Measurements from ENCODE around the gene DIABLO. TPM values are rescaled to one million over a fixed set of nuclear protein-coding genes. Genes with fewer than 3 reads are reported as not detected.
"Not testable (repeated sequence)": the region's sequence is repeated elsewhere in the genome, so short reads cannot be mapped to it uniquely, and the experiment has no call there.

The DIABLO gene
- total RNA-seq, 1 experiment from 2014 or later = 74.6 TPM

- Histone ChIP-seq H3K4me1 (ENCODE audit: insufficient read depth, low read length) (no peaks in the 10 kb centered on the region), H2BK15ac (ENCODE audit: low read depth, low read length) (no peak within 1 kb of the TSS), H3K23ac (ENCODE audit: insufficient read length, low read depth, low read length) (no peak within 1 kb of the TSS), H3K9ac (ENCODE audit: extremely low read depth, insufficient read length, low read length) (no peak within 1 kb of the TSS), H4K91ac (ENCODE audit: insufficient read length, low read depth, low read length) (no peak within 1 kb of the TSS), H3K4me2 (ENCODE audit: insufficient read depth, insufficient read length, low read length) (peak within 1 kb of the TSS; percentile 33), H3K27ac (ENCODE audit: insufficient read length, low read depth, low read length) (no peak within 1 kb of the TSS), H3K18ac (ENCODE audit: insufficient read length, low read depth, low read length) (no peak within 1 kb of the TSS), H4K20me1 (ENCODE audit: control insufficient read depth, insufficient read depth, insufficient read length) (no peaks in the 10 kb centered on the region), H3K14ac (ENCODE audit: insufficient read depth, low read length) (no peak within 1 kb of the TSS), H3K9me3 (ENCODE audit: control insufficient read depth, low read depth, low read length) (no peaks in the 10 kb centered on the region), H3K79me1 (ENCODE audit: insufficient read depth, low read depth, low read length, poor library complexity, severe bottlenecking) (no peaks in the 10 kb centered on the region), H3K27me3 (ENCODE audit: insufficient read depth, low read length) (no peaks in the 10 kb centered on the region), H2BK120ac (ENCODE audit: low read depth, low read length, poor library complexity, severe bottlenecking) (no peak within 1 kb of the TSS), H4K5ac (ENCODE audit: insufficient read length, low read depth, low read length) (no peak within 1 kb of the TSS), H3K4ac (ENCODE audit: low read depth, low read length) (no peak within 1 kb of the TSS), H3K56ac (ENCODE audit: insufficient read length, low read depth, low read length) (no peak within 1 kb of the TSS), H3T11ph (ENCODE audit: low read length) (no peak within 1 kb of the TSS), H3K23me2 (ENCODE audit: insufficient read length, low read depth, low read length, poor library complexity, severe bottlenecking) (no peaks in the 10 kb centered on the region), H2AFZ (ENCODE audit: low read length) (no peak within 1 kb of the TSS), H4K8ac (replicated peaks; ENCODE audit: insufficient read length, low read depth, low read length) (no peak within 1 kb of the TSS), H2BK5ac (ENCODE audit: insufficient read length, low read length) (no peak within 1 kb of the TSS), H2BK12ac (ENCODE audit: insufficient read length, low read depth, low read length) (no peak within 1 kb of the TSS), H2BK20ac (ENCODE audit: low read depth, low read length, poor library complexity, severe bottlenecking) (no peak within 1 kb of the TSS), H3K79me2 (ENCODE audit: insufficient read depth, low read length) (no peaks in the 10 kb centered on the region), H2AK5ac (ENCODE audit: insufficient read length, low read length) (no peak within 1 kb of the TSS)
- TF ChIP-seq CTCF (conservative IDR thresholded peaks at IDR 0.05) = no peak
- no CpG with 5 or more reads among the region's 63 CpGs for WGBS (ENCODE audit: extremely low coverage, insufficient read length, low lambda C conversion rate)
- Mint-ChIP-seq H3K4me1 (peaks cover 3 to 8% of the 10 kb centered on the region in 2 experiments; a peak in 2 of 4 replicates), H3K9me3 (no peaks in the 10 kb centered on the region; a peak in 1 of 5 replicates), H3K27me3 (ENCODE audit: low read depth) (peaks cover 30% of the 10 kb centered on the region), H3K36me3 (ENCODE audit: insufficient read depth in 1 of 3, low read depth in 3 of 3) (no peaks in the 10 kb centered on the region; a peak in 2 of 7 replicates), H3K27ac (no peak within 1 kb of the TSS), H3K4me3 (peak within 1 kb of the TSS; percentile 66 to 85)
- DNase-seq = peak; percentile 78
Measured at GRCh38 chr12:122182887-122183587, 42.8 kb downstream of the DIABLO start, which contains the start of gene LRRC43. TSS of gene LRRC43 (plus strand) at chr12:122183123. CDS start at chr12:122183145, 22 bp downstream.

GRCh38 chr12:122176473-122176872 is 49.4 kb downstream of the DIABLO start:
- H2BK5ac ChIP-seq (ENCODE audit: insufficient read length, low read length) = not testable (repeated sequence)

More at GRCh38 chr12:122176473-122176872, 49.4 kb downstream of the DIABLO start:
- H2AFZ ChIP-seq (ENCODE audit: low read length); H4K91ac ChIP-seq (ENCODE audit: insufficient read length, low read depth, low read length); H2BK120ac ChIP-seq (ENCODE audit: low read depth, low read length, poor library complexity, severe bottlenecking); H3K4me2 ChIP-seq (ENCODE audit: insufficient read depth, insufficient read length, low read length); H3K56ac ChIP-seq (ENCODE audit: insufficient read length, low read depth, low read length); H3K14ac ChIP-seq (ENCODE audit: insufficient read depth, low read length); H3K36me3 Mint-ChIP-seq (ENCODE audit: insufficient read depth in 1 of 3, low read depth in 3 of 3); H2BK20ac ChIP-seq (ENCODE audit: low read depth, low read length, poor library complexity, severe bottlenecking); H3T11ph ChIP-seq (ENCODE audit: low read length); H3K23ac ChIP-seq (ENCODE audit: insufficient read length, low read depth, low read length); H3K4me1 Mint-ChIP-seq; H4K5ac ChIP-seq (ENCODE audit: insufficient read length, low read depth, low read length); H2BK15ac ChIP-seq (ENCODE audit: low read depth, low read length); H4K20me1 ChIP-seq (ENCODE audit: control insufficient read depth, insufficient read depth, insufficient read length); H3K9me3 Mint-ChIP-seq; H3K4ac ChIP-seq (ENCODE audit: low read depth, low read length); H3K9me3 ChIP-seq (ENCODE audit: control insufficient read depth, low read depth, low read length); H4K8ac ChIP-seq (replicated peaks; ENCODE audit: insufficient read length, low read depth, low read length); H3K79me1 ChIP-seq (ENCODE audit: insufficient read depth, low read depth, low read length, poor library complexity, severe bottlenecking); H3K27ac ChIP-seq (ENCODE audit: insufficient read length, low read depth, low read length); H3K27me3 Mint-ChIP-seq (ENCODE audit: low read depth); H3K79me2 ChIP-seq (ENCODE audit: insufficient read depth, low read length); H3K23me2 ChIP-seq (ENCODE audit: insufficient read length, low read depth, low read length, poor library complexity, severe bottlenecking); H3K9ac ChIP-seq (ENCODE audit: extremely low read depth, insufficient read length, low read length); DNase-seq; H2AK5ac ChIP-seq (ENCODE audit: insufficient read length, low read length); H2BK12ac ChIP-seq (ENCODE audit: insufficient read length, low read depth, low read length); H3K4me1 ChIP-seq (ENCODE audit: insufficient read depth, low read length); H3K4me3 Mint-ChIP-seq; H3K27me3 ChIP-seq (ENCODE audit: insufficient read depth, low read length); H3K18ac ChIP-seq (ENCODE audit: insufficient read length, low read depth, low read length): not testable (repeated sequence)
- WGBS (ENCODE audit: extremely low coverage, insufficient read length, low lambda C conversion rate) = no CpG with 5 or more reads among the region's 4 CpGs
- H3K27ac Mint-ChIP-seq = peak overlapping the region in 1 of 3 experiments; percentile 30; a peak in 1 of 7 replicates
